ENCODE measurements around the gene DOK5.

The DOK5 gene

DNA sequence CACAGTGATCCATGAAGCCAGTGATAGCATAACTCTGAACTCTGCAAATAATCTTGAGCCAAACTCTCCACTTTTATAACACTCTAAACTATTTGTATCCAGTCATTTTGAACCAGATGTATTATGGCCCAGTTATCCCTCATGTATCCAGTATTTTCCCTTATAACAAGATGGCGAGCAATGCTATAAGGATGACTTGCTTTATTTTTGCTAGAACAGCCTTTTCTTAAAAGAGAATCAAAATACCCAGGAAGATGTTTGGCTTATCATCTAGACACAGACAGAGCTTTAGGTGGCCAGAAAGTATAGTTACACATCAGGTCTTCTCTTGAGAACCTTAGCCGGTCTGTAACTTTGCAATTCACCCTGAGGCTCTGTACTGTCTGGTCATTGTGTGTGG is 81.0 kb downstream of the DOK5 start:
- CTCF ChIA-PET, result interaction anchor here (0.8 to 0.9 kb wide), 2 partner anchors 20 to 1846 kb away, joined by 3 to 4 read pairs; no protein-coding TSS in a partner anchor
- H3K27ac ChIP-seq, result no peak overlapping the region
- POLR2A ChIA-PET (ENCODE audit: low non-redundant PET), result no interaction called here
- TF ChIP-seq, protein P1, sequence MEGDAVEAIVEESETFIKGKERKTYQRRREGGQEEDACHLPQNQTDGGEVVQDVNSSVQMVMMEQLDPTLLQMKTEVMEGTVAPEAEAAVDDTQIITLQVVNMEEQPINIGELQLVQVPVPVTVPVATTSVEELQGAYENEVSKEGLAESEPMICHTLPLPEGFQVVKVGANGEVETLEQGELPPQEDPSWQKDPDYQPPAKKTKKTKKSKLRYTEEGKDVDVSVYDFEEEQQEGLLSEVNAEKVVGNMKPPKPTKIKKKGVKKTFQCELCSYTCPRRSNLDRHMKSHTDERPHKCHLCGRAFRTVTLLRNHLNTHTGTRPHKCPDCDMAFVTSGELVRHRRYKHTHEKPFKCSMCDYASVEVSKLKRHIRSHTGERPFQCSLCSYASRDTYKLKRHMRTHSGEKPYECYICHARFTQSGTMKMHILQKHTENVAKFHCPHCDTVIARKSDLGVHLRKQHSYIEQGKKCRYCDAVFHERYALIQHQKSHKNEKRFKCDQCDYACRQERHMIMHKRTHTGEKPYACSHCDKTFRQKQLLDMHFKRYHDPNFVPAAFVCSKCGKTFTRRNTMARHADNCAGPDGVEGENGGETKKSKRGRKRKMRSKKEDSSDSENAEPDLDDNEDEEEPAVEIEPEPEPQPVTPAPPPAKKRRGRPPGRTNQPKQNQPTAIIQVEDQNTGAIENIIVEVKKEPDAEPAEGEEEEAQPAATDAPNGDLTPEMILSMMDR (conservative IDR thresholded peaks at IDR 0.05; ENCODE audit: low read depth), result no peak
- no peak for DNase-seq (ENCODE audit: low spot score)

DNA sequence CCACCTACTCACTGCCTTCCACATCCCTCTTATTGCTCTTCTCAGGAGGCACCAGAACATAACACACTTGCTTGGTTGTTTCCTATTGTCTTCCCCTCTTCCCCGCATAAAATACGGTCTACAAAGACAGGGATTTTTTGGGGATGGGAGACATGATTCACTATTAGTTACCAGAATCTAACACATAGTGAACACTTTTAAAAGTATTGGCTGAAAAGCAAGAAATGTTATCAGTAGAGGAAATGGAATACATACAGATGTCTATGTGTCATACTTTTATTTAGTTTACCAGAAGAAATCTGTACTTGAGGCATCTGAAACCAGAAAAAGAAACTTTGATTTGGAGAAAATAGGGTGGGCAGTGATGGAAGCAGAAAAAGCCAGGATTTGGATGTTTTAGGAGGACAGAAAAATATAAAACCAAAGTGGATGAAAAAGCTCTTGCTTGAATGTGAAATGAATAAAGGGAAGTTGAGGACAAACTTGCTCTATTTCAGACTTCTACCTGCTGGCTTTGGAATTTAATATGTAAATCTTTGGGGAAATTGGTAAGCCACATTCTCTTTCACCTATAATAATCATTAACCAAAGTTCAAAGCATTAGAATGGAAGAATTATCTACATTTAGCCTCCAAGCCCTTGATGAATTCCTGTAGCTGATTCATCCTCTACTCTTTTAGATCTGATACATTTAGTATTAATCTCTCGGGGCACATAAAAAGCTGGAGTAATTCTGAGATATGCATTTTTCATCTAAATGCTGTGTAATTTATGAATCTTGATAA is 82.6 kb downstream of the DOK5 start:
- ChIA-PET CTCF (no interaction called here), POLR2A (ENCODE audit: low non-redundant PET) (no interaction called here)
- no peak overlapping the region for H3K27ac ChIP-seq
- TF ChIP-seq, protein P1 (conservative IDR thresholded peaks at IDR 0.05; ENCODE audit: low read depth), result no peak
- no peak for DNase-seq (ENCODE audit: low spot score)

- TF ChIP-seq, protein P1 (conservative IDR thresholded peaks at IDR 0.05; ENCODE audit: low read depth), result no peak
- ChIA-PET CTCF (interaction anchor here (0.6 to 1.0 kb wide), 2 partner anchors 26 to 1973 kb away, joined by 4 read pairs; no protein-coding TSS in a partner anchor), POLR2A (ENCODE audit: low non-redundant PET) (no interaction called here)
- no peak for DNase-seq (ENCODE audit: low spot score)
- no peak overlapping the region for H3K27ac ChIP-seq
Observed at GRCh38 chr20:54559890-54560289, 84.5 kb downstream of the DOK5 start.

DNA sequence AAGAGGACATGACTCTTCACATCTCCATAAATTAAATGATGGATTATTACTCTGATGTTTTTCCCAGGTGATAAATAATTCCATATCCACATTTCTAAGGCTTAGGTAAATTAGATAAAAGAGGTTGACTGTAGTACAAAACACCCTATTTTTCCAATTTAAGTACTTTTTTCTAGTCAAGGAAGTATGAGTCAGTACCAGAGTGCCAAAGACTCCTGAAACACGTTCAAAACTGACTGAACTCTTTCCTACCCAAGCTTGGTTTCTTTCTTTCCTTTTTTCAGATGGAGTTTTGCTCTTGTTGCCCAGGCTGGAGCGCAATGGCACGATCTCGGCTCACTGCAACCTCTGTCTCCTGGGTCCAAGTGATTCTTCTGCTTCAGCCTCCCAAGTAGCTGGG is 85.0 kb downstream of the DOK5 start:
- DNase-seq (ENCODE audit: low spot score), result no peak
- ChIA-PET CTCF (interaction anchor here (1.0 kb wide), 1 partner anchor 27 kb away, joined by 4 read pairs; no protein-coding TSS in a partner anchor), POLR2A (ENCODE audit: low non-redundant PET) (no interaction called here)
- TF ChIP-seq, protein P1 (conservative IDR thresholded peaks at IDR 0.05; ENCODE audit: low read depth), result no peak
- H3K27ac ChIP-seq, result no peak overlapping the region

- no peak for DNase-seq (ENCODE audit: low spot score)
- TF ChIP-seq, protein P1 (conservative IDR thresholded peaks at IDR 0.05; ENCODE audit: low read depth), result no peak
- ChIA-PET CTCF (no interaction called here), POLR2A (ENCODE audit: low non-redundant PET) (no interaction called here)
- H3K27ac ChIP-seq, result no peak overlapping the region
Observed at GRCh38 chr20:54565255-54565654, 89.9 kb downstream of the DOK5 start.

DNA sequence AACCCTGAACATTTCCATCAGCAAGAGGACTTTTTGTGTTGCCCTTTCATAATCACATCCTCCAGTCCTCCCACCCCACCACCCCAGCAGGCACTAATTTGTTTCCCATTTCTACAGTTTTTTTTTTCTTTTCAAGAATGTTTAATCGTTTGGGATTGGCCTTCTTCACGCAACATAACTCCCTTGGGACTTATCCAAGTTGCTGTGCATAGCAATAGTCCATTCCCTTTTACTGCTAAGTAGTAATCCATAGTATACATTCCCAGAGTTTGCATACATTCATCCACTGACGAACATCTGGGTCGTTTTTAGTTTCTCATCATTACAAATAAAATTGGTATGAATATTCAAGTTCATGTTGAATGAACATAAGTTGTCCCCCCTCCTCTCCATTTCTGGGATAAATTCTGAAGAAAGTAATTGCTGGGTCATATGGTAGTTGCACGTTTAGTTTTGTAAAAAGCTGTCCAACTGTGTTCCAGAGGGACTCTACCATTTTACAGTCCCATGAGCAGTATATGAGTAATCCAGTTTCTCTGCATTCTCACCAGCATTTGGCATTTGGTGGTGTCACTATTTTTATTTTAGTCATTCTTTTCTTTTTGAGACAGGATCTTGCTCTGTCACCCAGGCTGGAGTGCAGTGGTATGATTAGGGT is 90.8 kb downstream of the DOK5 start:
- H3K27ac ChIP-seq, result no peak overlapping the region
- TF ChIP-seq, protein P1 (conservative IDR thresholded peaks at IDR 0.05; ENCODE audit: low read depth), result no peak
- POLR2A ChIA-PET (ENCODE audit: low non-redundant PET), result no interaction called here
- CTCF ChIA-PET, result interaction anchor here (0.5 to 0.7 kb wide), 2 partner anchors 56 to 242 kb away, joined by 3 to 5 read pairs; no protein-coding TSS in a partner anchor
- no peak for DNase-seq (ENCODE audit: low spot score)
